ENCODE measurements around the gene CES3. TPM values are rescaled to one million over a fixed set of nuclear protein-coding genes. Genes with fewer than 3 reads are reported as not detected.

The CES3 gene
- total and polyA plus RNA-seq, 9 of the 15 experiments (the other 6 are each of a cell fraction or from before 2014, with no cell fraction given) = 0.06 to 2.2 (median 0.68) TPM

- TF ChIP-seq, protein P1, sequence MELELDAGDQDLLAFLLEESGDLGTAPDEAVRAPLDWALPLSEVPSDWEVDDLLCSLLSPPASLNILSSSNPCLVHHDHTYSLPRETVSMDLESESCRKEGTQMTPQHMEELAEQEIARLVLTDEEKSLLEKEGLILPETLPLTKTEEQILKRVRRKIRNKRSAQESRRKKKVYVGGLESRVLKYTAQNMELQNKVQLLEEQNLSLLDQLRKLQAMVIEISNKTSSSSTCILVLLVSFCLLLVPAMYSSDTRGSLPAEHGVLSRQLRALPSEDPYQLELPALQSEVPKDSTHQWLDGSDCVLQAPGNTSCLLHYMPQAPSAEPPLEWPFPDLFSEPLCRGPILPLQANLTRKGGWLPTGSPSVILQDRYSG (tag; conservative IDR thresholded peaks at IDR 0.05; ENCODE audit: low read depth) = no peak
- TF ChIP-seq SRSF7 (optimal IDR thresholded peaks at IDR 0.05; ENCODE audit: low read depth, low read length) (no peak), E2F3 (CRISPR knock-in tag; IDR thresholded peaks at IDR 0.05) (no peak), NR4A1 (CRISPR knock-in tag; IDR thresholded peaks at IDR 0.05) (no peak), NR4A1 (tag; IDR thresholded peaks at IDR 0.05) (0 out of 2 replicates have a peak, but pooled peaks have one; percentile 28), ARHGAP35 (IDR thresholded peaks at IDR 0.05; ENCODE audit: partially characterized antibody) (no peak), MNT (conservative IDR thresholded peaks at IDR 0.05) (no peak), MAFF (IDR thresholded peaks at IDR 0.05; ENCODE audit: low read length) (no peak), ZNF143 (CRISPR knock-in tag; IDR thresholded peaks at IDR 0.05) (no peak), FOXK1 (CRISPR knock-in tag; IDR thresholded peaks at IDR 0.05; ENCODE audit: borderline replicate concordance) (no peak), ELF2 (CRISPR knock-in tag; IDR thresholded peaks at IDR 0.05) (no peak), KAT8 (IDR thresholded peaks at IDR 0.05; ENCODE audit: low read depth) (no peak), POLR2A (conservative IDR thresholded peaks at IDR 0.05) (peak; percentile 44; the same call in 1 of the 2 replicates), RB1 (IDR thresholded peaks at IDR 0.05; ENCODE audit: low read depth) (peak; percentile 88), ZNF740 (CRISPR knock-in tag; IDR thresholded peaks at IDR 0.05) (no peak), ZNF740 (tag; IDR thresholded peaks at IDR 0.05) (no peak), RBFOX2 (IDR thresholded peaks at IDR 0.05; ENCODE audit: low read depth, low read length) (peak; percentile 79), FIP1L1 (IDR thresholded peaks at IDR 0.05; ENCODE audit: low read depth, low read length, poor library complexity, severe bottlenecking) (peak; percentile 80), ATF7 (IDR thresholded peaks at IDR 0.05) (peak; percentile 49), ZNF79 (CRISPR knock-in tag; IDR thresholded peaks at IDR 0.05; ENCODE audit: low read depth) (no peak), ZNF184 (CRISPR knock-in tag; IDR thresholded peaks at IDR 0.05) (no peak), HDAC6 (IDR thresholded peaks at IDR 0.05; ENCODE audit: low read depth, low read length) (no peak), ZNF586 (CRISPR knock-in tag; conservative IDR thresholded peaks at IDR 0.05) (no peak)
- TF ChIP-seq, protein P2, sequence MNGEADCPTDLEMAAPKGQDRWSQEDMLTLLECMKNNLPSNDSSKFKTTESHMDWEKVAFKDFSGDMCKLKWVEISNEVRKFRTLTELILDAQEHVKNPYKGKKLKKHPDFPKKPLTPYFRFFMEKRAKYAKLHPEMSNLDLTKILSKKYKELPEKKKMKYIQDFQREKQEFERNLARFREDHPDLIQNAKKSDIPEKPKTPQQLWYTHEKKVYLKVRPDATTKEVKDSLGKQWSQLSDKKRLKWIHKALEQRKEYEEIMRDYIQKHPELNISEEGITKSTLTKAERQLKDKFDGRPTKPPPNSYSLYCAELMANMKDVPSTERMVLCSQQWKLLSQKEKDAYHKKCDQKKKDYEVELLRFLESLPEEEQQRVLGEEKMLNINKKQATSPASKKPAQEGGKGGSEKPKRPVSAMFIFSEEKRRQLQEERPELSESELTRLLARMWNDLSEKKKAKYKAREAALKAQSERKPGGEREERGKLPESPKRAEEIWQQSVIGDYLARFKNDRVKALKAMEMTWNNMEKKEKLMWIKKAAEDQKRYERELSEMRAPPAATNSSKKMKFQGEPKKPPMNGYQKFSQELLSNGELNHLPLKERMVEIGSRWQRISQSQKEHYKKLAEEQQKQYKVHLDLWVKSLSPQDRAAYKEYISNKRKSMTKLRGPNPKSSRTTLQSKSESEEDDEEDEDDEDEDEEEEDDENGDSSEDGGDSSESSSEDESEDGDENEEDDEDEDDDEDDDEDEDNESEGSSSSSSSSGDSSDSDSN (IDR thresholded peaks at IDR 0.05; ENCODE audit: borderline replicate concordance in 1 of 2, low read depth in 2 of 2, low read length in 2 of 2) = peak; percentile 85 to 96
These were observed 53.0 kb downstream of the CES3 start (continued) for GRCh38 chr16:67013823-67014633.

Data from K562 (cell line).